Panc1 (cell line): ENCODE results near the gene TROAP. TPM values are rescaled to one million over a fixed set of nuclear protein-coding genes. Genes with fewer than 3 reads are reported as not detected.

Source experiments
- ATAC-seq: fragments of 200-7000 bp; cut with Tn5 transposase; 2 replicates; pipeline ENCODE4 v1.9.1; 2020; ENCODE audit warnings: mild to moderate bottlenecking, moderate library complexity
- BruUV-seq: library from RNA; stranded (reverse); fragments of 400-500 nt; replicated peaks from 2 replicates; lab custom pipeline; 2021; lab: Mats Ljungman, UMichigan
- CTCF ChIA-PET: fragments of 300-600 bp; sonication (Branson Sonifier 250); formaldehyde crosslinking; loops from one replicate; lab custom pipeline; 2022; ENCODE audit warnings: antibody characterized with exemption; lab: Charles Lee
- POLR2A ChIA-PET: fragments of 300-600 bp; sonication (Branson Sonifier 250); formaldehyde crosslinking; loops from one replicate; lab custom pipeline; 2022; ENCODE audit warnings: antibody characterized with exemption; lab: Charles Lee
- DNase-seq: peaks from one replicate; pipeline ENCODE4 v3.0.0-alpha.2; 2010; ENCODE audit warnings: low read depth, low spot score
- H3K27ac ChIP-seq: 2 replicates; pipeline ENCODE4 v1.5.1; 2011; ENCODE audit warnings: mild to moderate bottlenecking, low read length, inconsistent platforms
- H3K27me3 ChIP-seq: fragments of 200-500 bp; sonication (Bioruptor generic); 2 replicates; pipeline ENCODE4 v1.6.0; 2014; ENCODE audit warnings: low read length, inconsistent platforms; ENCODE audit not compliant: control insufficient read depth, insufficient read depth
- H3K36me3 ChIP-seq: fragments of 200-500 bp; sonication (Bioruptor generic); 2 replicates; pipeline ENCODE4 v1.5.1; 2014; ENCODE audit warnings: inconsistent platforms, mild to moderate bottlenecking, low read length, moderate library complexity; ENCODE audit not compliant: control insufficient read depth, insufficient read depth
- H3K4me1 ChIP-seq: 2 replicates; pipeline ENCODE4 v1.5.1; 2011; ENCODE audit warnings: inconsistent platforms, mild to moderate bottlenecking, low read length, moderate library complexity; ENCODE audit not compliant: control insufficient read depth, insufficient read depth
- H3K4me3 ChIP-seq, 2 experiments: 2 replicates each; pipeline ENCODE4 v1.5.1; 2011 to 2012; ENCODE audit warnings: low read depth in 2 of 2, low read length in 2 of 2, mild to moderate bottlenecking in 2 of 2, inconsistent platforms in 1 of 2, moderate library complexity in 1 of 2
- H3K9me3 ChIP-seq: fragments of 200-500 bp; sonication (Bioruptor generic); 2 replicates; pipeline ENCODE4 v1.5.1; 2014; ENCODE audit warnings: low read depth, mild to moderate bottlenecking, inconsistent platforms, low read length, moderate library complexity; ENCODE audit not compliant: control insufficient read depth, insufficient read depth
- CTCF ChIP-seq: fragments of 450-650 bp; IDR thresholded peaks from 2 replicates; pipeline ENCODE4 v1.5.1; 2017; ENCODE audit warnings: mild to moderate bottlenecking
- POLR2AphosphoS5 ChIP-seq: IDR thresholded peaks from 2 replicates; pipeline ENCODE4 v1.6.1; 2012; ENCODE audit warnings: mild to moderate bottlenecking, low read depth, low read length, moderate library complexity
- REST ChIP-seq, 2 experiments: IDR thresholded peaks; 2 replicates each; pipeline ENCODE4 v1.6.1; 2011 to 2012; ENCODE audit warnings: low read depth in 2 of 2, control low read depth in 1 of 2, low read length in 1 of 2, mild to moderate bottlenecking in 1 of 2, moderate library complexity in 1 of 2; ENCODE audit not compliant: insufficient read depth in 1 of 2
- SIN3A ChIP-seq: IDR thresholded peaks from 2 replicates; pipeline ENCODE4 v1.6.1; 2012; ENCODE audit warnings: low read depth, mild to moderate bottlenecking, low read length, moderate library complexity, borderline replicate concordance; ENCODE audit not compliant: insufficient read depth
- TCF7L2 ChIP-seq: IDR thresholded peaks from 2 replicates; pipeline ENCODE4 v1.6.1; 2011; ENCODE audit warnings: mild to moderate bottlenecking, low read depth, low read length, inconsistent platforms
- in situ Hi-C: cut with HindIII; loops from 2 replicates; pipeline ENCODE4 v1.10.0; 2016; ENCODE audit warnings: low sequenced_read_pairs, low pct_unique_long_range_greater_than_20kb
- intact Hi-C: fragments of 100-400 bp; cut with micrococcal nuclease; formaldehyde crosslinking; loops from one replicate; pipeline ENCODE4 v1.10.0; 2022; ENCODE audit not compliant: unreplicated experiment
- total RNA-seq: library from RNA; stranded (reverse); gene quantifications from one replicate; pipeline ENCODE4 v1.2.1, GENCODE V29; 2021; ENCODE audit not compliant: unreplicated experiment

TROAP gene
- total RNA-seq, 1 experiment from 2014 or later = 50.0 TPM

- TF ChIP-seq SIN3A (no peak), POLR2AphosphoS5 (no peak), CTCF (no peak), REST (IDR thresholded peaks at IDR 0.05; ENCODE audit: insufficient read depth in 1 of 2, low read depth in 2 of 2, low read length in 1 of 2) (no peak), TCF7L2 (no peak)
- no peak for ATAC-seq
- ChIA-PET POLR2A (interaction anchor here (0.5 kb wide), 1 partner anchor 19 kb away, joined by 5 read pairs; no protein-coding TSS in a partner anchor), CTCF (no interaction called here)
- in situ Hi-C loops = loop anchor here (25.0 kb wide), 1 partner anchor 160 kb away; no protein-coding TSS in a partner anchor
- Histone ChIP-seq H3K4me1 (peaks cover 7% of the 10 kb centered on the region), H3K9me3 (no peaks in the 10 kb centered on the region), H3K4me3 (no peak overlapping the region), H3K27me3 (no peaks in the 10 kb centered on the region), H3K36me3 (no peaks in the 10 kb centered on the region), H3K27ac (no peak overlapping the region)
- intact Hi-C loops = no loop called here
- no TSS peak for BruUV-seq
- DNase-seq = no peak
These were observed 29.3 kb downstream of the TROAP start for GRCh38 chr12:49352351-49352750.

- in situ Hi-C loops = loop anchor here (25.0 kb wide), 1 partner anchor 156 kb away; no protein-coding TSS in a partner anchor
- Histone ChIP-seq H3K4me1 (peaks cover 5% of the 10 kb centered on the region), H3K27me3 (no peaks in the 10 kb centered on the region), H3K4me3 (no peak overlapping the region), H3K27ac (no peak overlapping the region), H3K9me3 (no peaks in the 10 kb centered on the region), H3K36me3 (no peaks in the 10 kb centered on the region)
- no peak for TF ChIP-seq REST (IDR thresholded peaks at IDR 0.05; ENCODE audit: insufficient read depth in 1 of 2, low read depth in 2 of 2, low read length in 1 of 2)
- TF ChIP-seq CTCF = no peak
- TF ChIP-seq TCF7L2 = no peak
- no peak for TF ChIP-seq POLR2AphosphoS5
- no peak for TF ChIP-seq SIN3A
- BruUV-seq = no TSS peak
- no peak for DNase-seq
- ChIA-PET POLR2A (no interaction called here), CTCF (interaction anchor here (3.1 kb wide), 1 partner anchor 24 kb away, joined by 45 read pairs; no protein-coding TSS in a partner anchor)
- ATAC-seq = no peak
- intact Hi-C loops = no loop called here
These were observed 32.9 kb downstream of the TROAP start for GRCh38 chr12:49355913-49356312.
